ENCODE data around the gene SLC12A8. TPM values are rescaled to one million over a fixed set of nuclear protein-coding genes. Genes with fewer than 3 reads are reported as not detected.

Gene SLC12A8
- total RNA-seq, 1 donor from 2014 or later, result 49.5 TPM

DNA sequence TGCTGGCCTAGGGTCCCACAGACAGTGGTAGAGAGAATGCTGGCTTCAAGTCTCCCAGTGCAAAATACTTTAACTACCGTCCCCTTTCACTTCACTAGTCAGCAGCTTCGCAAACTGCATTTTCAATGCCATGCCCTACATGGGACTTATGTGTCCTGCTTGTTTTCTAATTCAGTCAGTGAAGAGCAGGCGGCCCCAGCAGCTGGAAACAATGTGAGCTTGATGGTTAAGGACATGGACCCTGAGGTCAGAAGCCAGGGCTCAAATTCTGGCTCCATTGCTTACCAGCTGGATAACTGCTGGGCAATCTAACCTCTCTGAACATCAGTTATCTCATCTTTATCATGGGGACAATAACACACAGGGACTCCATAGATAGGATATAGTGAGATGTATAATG is 58.4 kb downstream of the SLC12A8 start:
- DNase-seq (ENCODE audit: low spot score), result no peak

GRCh38 chr3:125152951-125153350 is 59.6 kb downstream of the SLC12A8 start:
- DNase-seq (ENCODE audit: low spot score), result no peak

GRCh38 chr3:125151916-125152315 is 60.6 kb downstream of the SLC12A8 start:
- no peak for DNase-seq (ENCODE audit: low spot score)

DNA sequence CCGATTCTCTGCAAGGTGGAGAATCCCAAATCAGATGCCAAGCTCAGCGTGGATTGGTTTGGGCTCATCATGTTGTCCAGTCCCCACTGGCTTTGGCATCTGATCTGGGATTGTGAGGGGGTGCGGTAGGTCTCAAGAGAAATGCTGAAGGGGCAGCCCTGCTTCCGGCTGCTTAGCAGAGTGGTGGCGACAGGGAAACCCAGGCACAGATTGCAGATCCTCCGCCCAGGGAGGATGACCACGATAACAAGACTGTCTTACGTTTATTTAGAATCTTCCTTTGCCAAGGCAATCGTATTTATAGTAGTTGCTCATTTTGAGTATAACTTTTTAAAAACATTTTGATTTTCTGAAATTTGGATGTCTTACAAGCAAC is 61.1 kb downstream of the SLC12A8 start:
- DNase-seq (ENCODE audit: low spot score), result no peak

DNA sequence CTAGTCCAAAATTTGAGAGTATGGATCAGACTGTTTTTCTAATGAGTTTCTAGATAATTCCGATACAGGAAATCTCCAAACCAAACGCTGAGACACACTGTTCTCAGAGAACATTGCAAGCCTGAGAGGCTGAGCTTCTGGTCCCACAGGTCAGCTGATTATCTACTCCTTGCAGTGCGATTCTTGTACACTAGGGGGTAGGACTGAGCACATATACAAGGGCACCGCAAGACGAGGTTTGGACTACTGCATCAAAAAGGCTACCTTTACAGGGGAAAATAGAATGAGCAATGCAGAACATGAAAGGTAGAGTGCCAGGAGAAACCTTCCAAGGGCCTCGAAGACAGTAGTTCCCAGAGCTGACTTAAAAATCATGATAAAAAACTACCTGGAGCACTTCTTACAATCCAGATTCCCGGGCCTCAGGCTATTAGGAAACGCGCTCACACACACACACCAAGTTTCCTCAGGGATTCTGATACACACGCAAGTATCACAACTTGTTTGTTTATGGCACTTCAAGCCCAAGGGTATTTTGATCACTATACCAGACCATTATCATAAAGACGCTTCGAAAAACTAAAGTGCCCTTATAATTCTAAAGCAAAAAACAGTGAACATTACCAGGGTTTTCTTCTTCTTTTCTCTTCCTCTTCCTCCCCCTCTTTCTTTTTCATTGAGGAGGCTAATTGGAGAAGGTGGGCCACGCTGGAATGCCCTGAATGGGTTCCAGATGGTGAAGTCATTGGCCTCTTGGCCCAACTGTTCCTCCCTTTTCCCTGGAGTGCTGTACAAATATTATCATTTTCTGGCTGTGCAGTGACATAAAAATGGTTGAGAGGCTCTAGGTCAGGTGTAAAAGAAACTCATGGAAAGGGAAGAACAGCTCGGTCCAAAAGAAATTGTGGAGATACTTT is 61.8 kb downstream of the SLC12A8 start:
- peak; percentile 51 for DNase-seq (ENCODE audit: low spot score)

GRCh38 chr3:125149462-125149861 is 63.1 kb downstream of the SLC12A8 start:
- no peak for DNase-seq (ENCODE audit: low spot score)

DNA sequence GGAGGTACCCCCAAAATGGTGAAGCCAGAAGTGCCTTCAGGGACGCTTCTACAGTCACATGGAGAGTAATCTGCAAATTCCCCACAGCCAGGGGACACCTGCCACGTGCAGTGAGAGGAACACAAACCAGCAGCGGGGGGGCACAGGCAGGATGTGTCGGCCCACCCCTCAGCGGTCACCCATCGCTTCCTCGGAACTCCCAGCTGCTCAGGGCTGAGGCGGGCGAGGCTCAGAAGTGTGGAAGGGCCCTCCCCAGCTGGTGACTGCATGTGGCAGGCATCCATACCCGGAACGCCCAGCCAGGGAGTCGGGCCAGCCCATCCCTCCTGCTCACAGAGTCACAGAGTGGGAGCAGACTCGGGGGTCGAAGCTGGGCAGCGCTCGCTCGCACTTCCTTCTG is 63.7 kb downstream of the SLC12A8 start:
- DNase-seq (ENCODE audit: low spot score), result no peak

DNA sequence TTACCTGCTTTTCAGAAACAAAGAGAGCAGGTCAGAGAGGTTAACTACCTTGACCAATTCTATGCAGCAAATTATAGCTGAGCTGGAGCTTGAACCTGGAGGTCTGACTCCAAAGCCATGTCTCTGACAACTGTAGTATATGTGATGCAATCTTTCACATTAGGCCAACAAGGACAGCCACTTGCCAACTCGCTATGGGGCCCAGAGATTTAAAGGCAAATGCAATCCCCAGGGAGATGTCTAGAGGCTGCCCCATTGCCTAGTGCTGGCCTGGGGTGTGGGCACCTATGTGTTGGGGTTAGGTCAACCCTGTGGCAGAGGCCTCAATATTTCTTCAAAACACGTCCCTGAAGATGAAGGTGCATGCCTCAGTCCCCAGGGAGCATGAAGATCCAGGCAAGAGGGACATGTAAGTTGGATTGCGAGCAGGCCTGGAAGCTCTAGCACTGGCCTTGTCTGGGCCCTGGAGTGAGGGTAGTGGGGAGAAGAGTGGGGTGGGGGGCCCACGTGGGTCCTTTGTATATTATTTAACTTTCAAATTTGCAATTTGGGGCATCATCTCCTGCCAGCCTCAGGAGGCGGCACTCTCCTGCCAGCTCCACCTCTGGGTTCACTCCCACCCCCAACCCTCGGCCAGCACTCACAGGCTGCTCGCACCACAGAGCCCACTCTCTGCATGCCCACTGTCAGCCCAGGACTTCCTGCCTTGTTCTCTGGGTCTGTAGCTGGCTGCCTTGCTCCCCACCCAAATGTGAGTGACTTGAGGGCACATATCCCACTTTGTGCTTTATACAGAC is 64.3 kb downstream of the SLC12A8 start:
- no peak for DNase-seq (ENCODE audit: low spot score)

- DNase-seq (ENCODE audit: low spot score), result no peak
Measured at GRCh38 chr3:125147491-125147820, 65.1 kb downstream of the SLC12A8 start.

GRCh38 chr3:125146626-125147490 is 65.7 kb downstream of the SLC12A8 start:
- DNase-seq (ENCODE audit: low spot score), result no peak

DNA sequence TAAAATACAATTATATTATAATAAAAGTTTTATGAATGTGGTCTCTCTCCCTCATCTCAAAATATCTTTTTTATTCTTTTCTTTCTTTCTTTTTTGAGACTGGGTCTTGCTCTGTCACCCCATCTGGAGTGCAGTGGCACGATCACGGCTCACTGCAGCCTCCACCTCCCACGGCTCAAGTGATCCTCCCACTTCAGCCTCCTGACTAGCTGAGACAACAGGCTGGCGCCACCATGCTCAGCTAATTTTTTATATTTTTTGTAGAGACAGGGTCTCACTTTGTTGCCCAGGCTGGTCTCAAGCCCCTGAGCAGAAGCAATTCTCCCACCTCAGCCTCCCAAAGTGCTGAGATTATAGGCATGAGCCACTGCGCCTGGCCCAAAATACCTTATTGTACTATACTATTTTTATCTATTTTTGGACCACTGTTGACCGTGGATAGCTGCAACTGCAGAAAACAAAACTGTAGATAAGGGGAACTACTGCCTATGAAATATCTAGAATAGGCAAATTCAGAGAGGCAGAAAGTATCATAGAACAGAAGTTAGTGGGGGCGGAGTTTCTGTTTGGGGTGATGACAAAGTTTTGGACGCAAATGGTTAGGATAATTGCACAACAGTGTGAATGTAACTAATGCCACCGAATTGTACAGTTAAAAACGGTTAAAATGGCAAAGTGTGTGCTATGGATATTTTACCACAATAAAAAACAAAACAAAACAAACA is 66.6 kb downstream of the SLC12A8 start:
- DNase-seq (ENCODE audit: low spot score), result no peak

DNA sequence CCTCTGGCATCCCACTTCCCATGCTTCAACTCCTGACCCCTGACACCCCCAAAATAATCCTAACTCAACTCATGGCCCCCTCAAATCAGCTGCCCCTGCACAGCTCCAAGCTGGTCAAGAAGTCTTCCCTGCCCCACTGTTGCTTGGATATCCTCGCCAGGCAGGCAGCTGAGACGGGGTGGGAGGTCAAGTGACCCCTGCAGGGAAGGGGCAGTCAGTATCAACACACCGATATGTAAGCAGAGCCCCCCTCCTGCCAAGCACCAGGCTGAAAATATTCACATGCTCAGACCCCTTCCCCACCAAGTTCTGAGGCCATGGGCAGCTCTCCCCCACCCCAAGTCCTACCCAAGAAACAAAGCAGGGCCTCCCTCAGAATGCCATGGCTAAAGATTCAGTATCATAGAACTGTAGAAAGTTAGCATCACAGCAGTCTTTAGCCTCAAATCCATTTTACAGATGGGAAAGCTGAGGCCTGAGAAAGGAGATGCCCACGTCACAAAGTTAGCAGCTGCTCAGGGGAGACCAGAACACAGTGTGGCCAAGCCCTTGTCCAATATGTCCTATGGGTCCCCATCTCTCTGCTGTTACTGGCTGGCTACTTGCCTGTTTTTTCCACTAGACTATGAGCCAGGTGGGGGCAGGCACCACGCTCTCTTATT is 67.8 kb downstream of the SLC12A8 start:
- no peak for DNase-seq (ENCODE audit: low spot score)

DNA sequence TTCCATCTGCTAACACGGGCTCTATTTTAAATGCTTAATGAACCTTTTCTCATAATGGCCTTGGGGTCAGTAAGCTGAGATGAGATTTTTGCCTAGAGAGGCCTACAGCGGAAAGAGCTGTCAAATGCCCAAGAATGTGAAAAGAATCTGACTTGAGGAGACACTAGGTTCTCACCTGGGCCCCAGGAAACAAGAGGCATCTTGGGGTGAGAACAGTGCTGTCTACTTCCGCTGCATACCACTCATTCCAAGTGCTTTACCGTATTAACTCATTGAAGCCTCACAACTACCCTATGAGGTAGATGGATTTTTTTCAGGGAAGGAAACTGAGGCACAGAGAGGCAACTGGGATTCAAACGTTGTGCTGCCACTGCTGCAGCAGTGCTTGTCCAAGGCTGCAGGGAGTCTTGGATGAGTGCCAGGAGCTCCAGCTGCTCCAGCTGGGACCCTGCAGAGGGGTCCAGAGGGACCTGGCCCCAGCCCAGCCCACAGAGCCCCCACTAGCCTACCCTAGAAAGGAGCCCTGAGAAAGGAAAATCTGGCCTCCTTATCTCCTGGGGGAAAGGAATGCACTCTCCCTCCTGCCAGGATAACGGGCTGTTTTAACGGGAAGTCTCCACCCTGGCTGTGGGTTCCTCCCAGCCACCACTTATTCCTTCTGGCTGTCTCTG is 68.4 kb downstream of the SLC12A8 start:
- DNase-seq (ENCODE audit: low spot score), result no peak

- no peak for DNase-seq (ENCODE audit: low spot score)
Measured at GRCh38 chr3:125143538-125143937, 69.0 kb downstream of the SLC12A8 start.

GRCh38 chr3:125142940-125143339 is 69.6 kb downstream of the SLC12A8 start:
- DNase-seq (ENCODE audit: low spot score), result no peak

DNA sequence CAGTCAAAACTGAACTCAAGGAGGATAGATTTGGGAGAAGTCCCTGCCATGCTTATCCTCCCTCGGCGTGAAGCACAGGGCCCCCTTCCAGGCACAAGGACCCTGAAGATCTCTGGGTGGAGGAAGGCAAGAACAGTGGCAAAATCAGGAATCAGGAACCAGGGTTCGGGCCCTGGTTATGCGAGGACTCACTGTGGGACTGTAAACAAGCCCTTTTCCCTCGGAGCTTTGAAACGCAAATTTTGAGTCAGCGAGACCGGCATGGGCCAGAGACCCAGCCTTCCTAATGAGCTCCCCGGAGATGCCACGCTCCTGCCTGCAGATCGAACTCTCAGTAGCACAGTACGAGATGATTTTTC is 70.1 kb downstream of the SLC12A8 start:
- DNase-seq (ENCODE audit: low spot score), result no peak

GRCh38 chr3:125141596-125142419 is 70.7 kb downstream of the SLC12A8 start:
- DNase-seq (ENCODE audit: low spot score), result peak; percentile 53

- DNase-seq (ENCODE audit: low spot score), result no peak
Measured at GRCh38 chr3:125140818-125141595, 71.5 kb downstream of the SLC12A8 start.
